Astrocyte of the cerebellum (primary cell): ENCODE results near the gene RNLS.

ENCODE experiments used
- DNase-seq: peaks from one replicate; pipeline ENCODE4 v3.0.0-alpha.2; 2011; ENCODE audit warnings: low read depth
- H3K4me3 ChIP-seq: 2 replicates; pipeline ENCODE4 v1.5.1; 2011; ENCODE audit warnings: mild to moderate bottlenecking, low read depth, low read length, moderate library complexity
- CTCF ChIP-seq: IDR thresholded peaks from 2 replicates; pipeline ENCODE4 v1.5.1; 2012; ENCODE audit warnings: low read length, low read depth, moderate library complexity, mild to moderate bottlenecking; ENCODE audit errors: missing control alignments
- in situ Hi-C: cut with HindIII; loops from 2 replicates; pipeline ENCODE4 v1.10.0; 2017; ENCODE audit warnings: low sequenced_read_pairs

Gene RNLS

DNA sequence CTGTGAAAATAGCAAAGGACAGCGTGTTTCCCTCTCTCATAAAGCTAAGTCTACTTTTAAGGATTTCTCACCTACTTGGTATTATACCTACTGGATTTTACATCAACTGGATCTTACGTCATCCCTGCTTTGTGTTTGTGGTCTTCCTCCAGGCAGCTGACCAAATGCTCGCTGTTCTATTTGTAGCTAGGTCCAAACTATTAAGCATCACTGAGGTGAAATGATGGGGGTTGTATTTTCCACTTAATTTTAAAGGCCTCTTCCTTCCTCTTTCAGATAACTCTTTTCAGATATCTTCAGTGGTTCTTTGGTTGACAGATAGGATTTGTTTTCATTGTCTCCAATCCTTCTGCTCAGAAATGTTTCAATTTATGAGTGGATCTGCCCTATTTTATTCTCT, 169.7 kb downstream of the RNLS start:
- in situ Hi-C loops: loop anchor here (25.0 kb wide), 1 partner anchor 551 kb away; the partner anchor contains the start of genes KLLN and PTEN
- no peak for TF ChIP-seq CTCF
- no peak for DNase-seq
- H3K4me3 ChIP-seq: no peak overlapping the region

DNA sequence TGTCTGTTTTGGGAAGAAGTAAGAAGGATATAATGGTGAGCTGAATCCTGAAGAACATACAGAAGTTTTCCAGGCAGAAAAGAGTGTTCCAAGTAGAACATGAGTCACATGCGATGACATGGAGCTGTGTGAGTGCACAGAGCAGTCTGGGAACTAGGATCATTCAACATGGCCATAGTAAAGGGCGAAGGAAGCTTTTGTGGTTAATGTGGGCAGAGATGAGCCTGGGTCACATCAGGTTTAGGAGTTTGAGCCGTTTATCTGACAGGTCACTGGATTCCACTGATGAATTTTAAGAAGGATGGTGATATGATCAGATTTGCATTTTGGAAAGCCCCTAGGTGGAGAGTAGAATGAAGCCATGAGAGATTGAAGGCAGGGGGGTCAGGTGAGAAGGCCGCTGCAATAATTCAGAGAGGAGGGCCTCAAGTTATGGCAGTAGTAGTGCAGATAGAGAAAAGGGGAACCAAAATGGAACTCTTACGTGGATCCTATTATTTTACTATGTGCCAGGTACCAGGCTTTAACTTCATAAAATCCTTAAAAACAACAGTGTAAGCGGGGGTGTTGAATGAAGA, 171.3 kb downstream of the RNLS start:
- TF ChIP-seq CTCF: no peak
- DNase-seq: no peak
- in situ Hi-C loops: loop anchor here (25.0 kb wide), 1 partner anchor 550 kb away; the partner anchor contains the start of genes KLLN and PTEN
- H3K4me3 ChIP-seq: no peak overlapping the region

- H3K4me3 ChIP-seq: no peak overlapping the region
- TF ChIP-seq CTCF: no peak
- no peak for DNase-seq
- in situ Hi-C loops: loop anchor here (25.0 kb wide), 1 partner anchor 548 kb away; the partner anchor contains the start of genes KLLN and PTEN
Observed at GRCh38 chr10:88409824-88410223, 173.3 kb downstream of the RNLS start.

GRCh38 chr10:88409236-88409635, 173.9 kb downstream of the RNLS start:
- TF ChIP-seq CTCF: no peak
- in situ Hi-C loops: loop anchor here (25.0 kb wide), 1 partner anchor 547 kb away; the partner anchor contains the start of genes KLLN and PTEN
- no peak overlapping the region for H3K4me3 ChIP-seq
- no peak for DNase-seq

DNA sequence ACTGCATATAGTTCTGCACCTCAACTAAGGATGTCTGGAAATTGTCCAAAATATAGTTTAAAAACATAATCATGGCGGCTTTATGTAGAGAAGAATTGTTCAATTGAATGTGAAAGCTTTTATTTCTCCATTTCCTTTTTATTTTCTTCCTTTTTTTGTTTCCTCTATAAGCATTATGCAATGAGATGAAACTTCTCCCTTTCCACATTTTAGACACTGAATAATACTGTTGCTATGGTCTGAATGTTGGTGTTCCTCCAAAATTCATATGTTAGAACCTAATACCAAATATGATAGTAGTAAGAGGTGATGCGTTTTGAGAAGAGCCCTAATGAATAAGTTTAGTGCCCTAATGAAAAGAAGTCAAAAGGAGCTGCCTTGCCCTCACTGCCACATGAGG, 175.0 kb downstream of the RNLS start:
- in situ Hi-C loops: loop anchor here (25.0 kb wide), 1 partner anchor 546 kb away; the partner anchor contains the start of genes KLLN and PTEN

GRCh38 chr10:88404133-88404532, 179.0 kb downstream of the RNLS start:
- no peak for TF ChIP-seq CTCF
- DNase-seq: no peak

More for the DNA sequence above, 175.0 kb downstream of the RNLS start:
- no peak overlapping the region for H3K4me3 ChIP-seq
- no peak for TF ChIP-seq CTCF
- no peak for DNase-seq

More at GRCh38 chr10:88404133-88404532, 179.0 kb downstream of the RNLS start:
- H3K4me3 ChIP-seq: no peak overlapping the region
- in situ Hi-C loops: loop anchor here (25.0 kb wide), 1 partner anchor 542 kb away; the partner anchor contains the start of genes KLLN and PTEN
